Esophagus squamous epithelium (tissue), 4 donors: ENCODE measurements around the gene CCDC175.

Source experiments
- POLR2A ChIP-seq, 4 donors: fragments of 450-650 bp; IDR thresholded peaks; one replicate each; pipeline ENCODE4 v1.6.1; 2017; ENCODE audit warnings: antibody characterized with exemption in 4 of 4, mild to moderate bottlenecking in 4 of 4, moderate library complexity in 3 of 4
- TF ChIP-seq, protein P1 (sequence below), 6 experiments: fragments of 450-650 bp in 4 of 6; fragments of 200-600 bp in 2 of 6; sonication (generic) in 2 of 6; IDR thresholded peaks; one replicate each; pipeline ENCODE4 v1.5.1; 2016 to 2019; ENCODE audit warnings: antibody characterized with exemption in 6 of 6, mild to moderate bottlenecking in 4 of 6, moderate library complexity in 4 of 6

DNA sequence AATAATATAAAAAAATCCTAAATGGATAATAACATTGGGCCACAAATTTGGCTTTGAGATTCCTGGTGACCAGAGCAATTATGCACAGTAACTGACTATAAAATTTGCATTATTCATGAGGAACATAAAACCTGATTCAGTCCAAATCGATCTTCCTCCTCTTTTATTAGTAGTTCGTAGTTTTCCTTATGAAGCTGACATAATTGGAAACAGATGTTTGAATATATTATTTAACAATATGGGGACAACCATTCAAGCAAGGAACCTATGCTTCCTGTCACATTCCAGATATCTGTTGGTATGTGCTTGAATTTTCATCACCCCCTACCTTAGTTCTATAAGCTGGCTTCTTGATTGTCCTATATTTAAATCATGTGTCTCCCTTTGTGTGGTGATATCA is 34.9 kb downstream of the CCDC175 start:
- TF ChIP-seq, protein P1, sequence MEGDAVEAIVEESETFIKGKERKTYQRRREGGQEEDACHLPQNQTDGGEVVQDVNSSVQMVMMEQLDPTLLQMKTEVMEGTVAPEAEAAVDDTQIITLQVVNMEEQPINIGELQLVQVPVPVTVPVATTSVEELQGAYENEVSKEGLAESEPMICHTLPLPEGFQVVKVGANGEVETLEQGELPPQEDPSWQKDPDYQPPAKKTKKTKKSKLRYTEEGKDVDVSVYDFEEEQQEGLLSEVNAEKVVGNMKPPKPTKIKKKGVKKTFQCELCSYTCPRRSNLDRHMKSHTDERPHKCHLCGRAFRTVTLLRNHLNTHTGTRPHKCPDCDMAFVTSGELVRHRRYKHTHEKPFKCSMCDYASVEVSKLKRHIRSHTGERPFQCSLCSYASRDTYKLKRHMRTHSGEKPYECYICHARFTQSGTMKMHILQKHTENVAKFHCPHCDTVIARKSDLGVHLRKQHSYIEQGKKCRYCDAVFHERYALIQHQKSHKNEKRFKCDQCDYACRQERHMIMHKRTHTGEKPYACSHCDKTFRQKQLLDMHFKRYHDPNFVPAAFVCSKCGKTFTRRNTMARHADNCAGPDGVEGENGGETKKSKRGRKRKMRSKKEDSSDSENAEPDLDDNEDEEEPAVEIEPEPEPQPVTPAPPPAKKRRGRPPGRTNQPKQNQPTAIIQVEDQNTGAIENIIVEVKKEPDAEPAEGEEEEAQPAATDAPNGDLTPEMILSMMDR (IDR thresholded peaks at IDR 0.05): no peak
- TF ChIP-seq POLR2A (IDR thresholded peaks at IDR 0.05): no peak
